HG02852 (cell line): ENCODE measurements around the gene RNF220.
A peak's percentile ranks its signal among the peaks of the same experiment; 100 is the strongest.

ENCODE experiments used
- ATAC-seq: cut with Tn5 transposase; IDR thresholded peaks from one replicate; pipeline ENCODE4 v1.9.1; 2021; ENCODE audit warnings: mild to moderate bottlenecking, moderate library complexity; ENCODE audit not compliant: unreplicated experiment

The RNF220 gene

GRCh38 chr1:44575396-44575795, 170.3 kb downstream of the RNF220 start:
- no peak for ATAC-seq

GRCh38 chr1:44576456-44577150, 171.5 kb downstream of the RNF220 start:
- no peak for ATAC-seq

- no peak for ATAC-seq
Observed at GRCh38 chr1:44581205-44581604, 176.2 kb downstream of the RNF220 start.

GRCh38 chr1:44584167-44584566, 179.1 kb downstream of the RNF220 start:
- ATAC-seq = no peak

GRCh38 chr1:44585315-44585920, 180.4 kb downstream of the RNF220 start:
- no peak for ATAC-seq

GRCh38 chr1:44587796-44588460, 182.9 kb downstream of the RNF220 start:
- ATAC-seq = no peak

GRCh38 chr1:44588551-44589210, 183.6 kb downstream of the RNF220 start:
- no peak for ATAC-seq

- no peak for ATAC-seq
Observed at GRCh38 chr1:44590475-44590874, 185.4 kb downstream of the RNF220 start.

GRCh38 chr1:44591381-44591780, 186.3 kb downstream of the RNF220 start:
- no peak for ATAC-seq

- no peak for ATAC-seq
Observed at GRCh38 chr1:44592208-44593145, 187.4 kb downstream of the RNF220 start.

GRCh38 chr1:44594353-44594752, 189.3 kb downstream of the RNF220 start:
- ATAC-seq = no peak

GRCh38 chr1:44594871-44595735, 190.0 kb downstream of the RNF220 start:
- ATAC-seq = peak; percentile 59

GRCh38 chr1:44596511-44596910, 191.5 kb downstream of the RNF220 start:
- ATAC-seq = no peak

- ATAC-seq = no peak
Observed at GRCh38 chr1:44598167-44598566, 193.1 kb downstream of the RNF220 start.

- no peak for ATAC-seq
Observed at GRCh38 chr1:44602634-44603628, 197.9 kb downstream of the RNF220 start.

GRCh38 chr1:44603718-44604117, 198.7 kb downstream of the RNF220 start:
- no peak for ATAC-seq

GRCh38 chr1:44604157-44604955, 199.3 kb downstream of the RNF220 start:
- no peak for ATAC-seq
